ENCODE results near the gene RREB1.

RREB1 gene

GRCh38 chr6:7073082-7073820 lies 34.5 kb upstream of the RREB1 start:
- TF ChIP-seq CTCF (IDR thresholded peaks at IDR 0.05; ENCODE audit: control insufficient read depth, extremely low read depth, insufficient read depth) = no peak
- H3K4me3 ChIP-seq (ENCODE audit: low read depth, low read length) = no peak overlapping the region
- no peak for DNase-seq (ENCODE audit: low read depth)

DNA sequence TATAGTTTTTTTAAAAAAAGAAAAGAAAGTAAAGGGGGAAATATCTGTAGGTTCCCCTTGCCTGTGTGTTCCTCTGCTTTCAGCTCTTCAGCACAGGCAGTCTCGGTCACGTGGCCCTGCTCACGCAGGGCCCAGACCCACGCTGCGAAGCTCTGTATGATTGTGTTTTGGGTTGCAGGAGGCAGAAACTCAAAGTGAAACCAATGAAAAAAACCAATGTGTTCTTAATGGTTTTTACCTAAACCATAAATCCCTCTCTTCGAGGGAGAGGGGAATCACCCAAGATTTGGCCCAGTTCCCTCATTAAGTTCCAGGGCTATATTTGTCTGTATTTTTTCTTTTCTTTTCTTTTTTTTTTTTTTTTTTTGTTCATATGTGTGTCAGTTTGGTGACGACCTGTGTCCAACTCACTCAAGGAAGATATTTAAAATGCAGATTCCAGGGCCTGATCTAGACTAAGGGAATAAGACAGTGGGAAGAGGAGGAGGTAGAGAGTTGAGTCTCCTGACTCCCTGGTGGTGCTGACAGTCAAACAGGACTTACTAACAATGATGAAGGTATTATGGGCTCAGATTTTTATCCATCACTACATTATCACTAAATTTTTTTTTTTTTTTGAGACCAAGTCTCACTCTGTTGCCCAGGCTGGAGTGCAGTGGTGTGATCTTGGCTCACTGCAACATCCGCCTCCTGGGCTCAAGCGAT lies 33.8 kb upstream of the RREB1 start:
- no peak overlapping the region for H3K4me3 ChIP-seq (ENCODE audit: low read depth, low read length)
- no peak for TF ChIP-seq CTCF (IDR thresholded peaks at IDR 0.05; ENCODE audit: control insufficient read depth, extremely low read depth, insufficient read depth)
- no peak for DNase-seq (ENCODE audit: low read depth)

GRCh38 chr6:7074870-7075269 lies 32.9 kb upstream of the RREB1 start:
- H3K4me3 ChIP-seq (ENCODE audit: low read depth, low read length) = no peak overlapping the region
- no peak for TF ChIP-seq CTCF (IDR thresholded peaks at IDR 0.05; ENCODE audit: control insufficient read depth, extremely low read depth, insufficient read depth)
- no peak for DNase-seq (ENCODE audit: low read depth)

- DNase-seq (ENCODE audit: low read depth) = no peak
- H3K4me3 ChIP-seq (ENCODE audit: low read depth, low read length) = no peak overlapping the region
- TF ChIP-seq CTCF (IDR thresholded peaks at IDR 0.05; ENCODE audit: control insufficient read depth, extremely low read depth, insufficient read depth) = no peak
Observed at GRCh38 chr6:7075341-7076000, 32.3 kb upstream of the RREB1 start.

DNA sequence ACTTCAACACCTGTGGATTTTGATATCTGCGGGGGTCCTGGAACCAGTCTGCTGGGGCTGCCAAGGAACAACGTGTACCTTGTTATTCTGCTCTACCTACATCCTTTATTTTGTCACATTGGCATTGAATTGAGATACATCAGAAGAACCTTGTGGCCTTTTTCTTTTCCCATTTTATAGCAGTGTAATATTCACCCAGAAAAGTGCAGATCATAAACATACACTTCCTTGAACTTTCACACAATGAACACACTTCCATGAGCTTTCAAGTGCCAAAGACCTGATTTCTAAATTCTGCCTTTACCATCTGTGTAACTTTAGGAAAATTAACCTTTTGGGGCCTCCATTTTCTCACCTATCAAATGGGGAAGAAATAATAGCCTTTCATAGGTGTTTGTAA lies 29.9 kb upstream of the RREB1 start:
- no peak overlapping the region for H3K4me3 ChIP-seq (ENCODE audit: low read depth, low read length)
- TF ChIP-seq CTCF (IDR thresholded peaks at IDR 0.05; ENCODE audit: control insufficient read depth, extremely low read depth, insufficient read depth) = no peak
- DNase-seq (ENCODE audit: low read depth) = no peak

- DNase-seq (ENCODE audit: low read depth) = no peak
- no peak for TF ChIP-seq CTCF (IDR thresholded peaks at IDR 0.05; ENCODE audit: control insufficient read depth, extremely low read depth, insufficient read depth)
- no peak overlapping the region for H3K4me3 ChIP-seq (ENCODE audit: low read depth, low read length)
Observed at GRCh38 chr6:7078856-7079255, 28.9 kb upstream of the RREB1 start.
